Stimulated activated CD4-positive, alpha-beta T cell treated with anti-CD3 and anti-CD28 coated beads, Interleukin-1b, Interleukin-23, amount 100 ng/mL, for 4 hours (primary cell): ENCODE measurements around the gene ERBB2.
"Not testable (repeated sequence)": the region's sequence is repeated elsewhere in the genome, so short reads cannot be mapped to it uniquely, and the experiment has no call there.

ENCODE experiments used
- DNase-seq, 2 donors: peaks; one replicate each; pipeline ENCODE4 v3.0.0-alpha.2; 2020; ENCODE audit warnings: low read depth in 2 of 2

The ERBB2 gene

DNA sequence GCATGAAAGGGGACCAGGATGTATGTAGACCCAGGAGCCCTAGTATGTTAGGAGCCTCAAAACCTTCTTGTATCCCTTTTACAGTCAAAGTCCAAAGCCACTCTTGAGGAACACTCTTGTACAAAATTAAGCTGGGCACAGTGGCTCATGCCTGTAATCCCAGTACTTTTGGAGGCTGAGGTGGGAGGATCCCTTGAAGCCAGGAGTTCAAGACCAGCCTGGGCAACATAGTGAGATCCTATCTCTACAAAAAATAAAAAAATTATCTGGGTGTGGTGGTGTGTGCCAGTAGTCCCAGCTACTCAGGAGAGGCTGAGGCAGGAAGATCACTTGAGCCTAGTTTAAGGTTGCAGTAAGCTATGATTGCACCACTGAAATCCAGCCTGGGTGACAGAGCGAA, 26.1 kb downstream of the ERBB2 start:
- not testable (repeated sequence) for DNase-seq

DNA sequence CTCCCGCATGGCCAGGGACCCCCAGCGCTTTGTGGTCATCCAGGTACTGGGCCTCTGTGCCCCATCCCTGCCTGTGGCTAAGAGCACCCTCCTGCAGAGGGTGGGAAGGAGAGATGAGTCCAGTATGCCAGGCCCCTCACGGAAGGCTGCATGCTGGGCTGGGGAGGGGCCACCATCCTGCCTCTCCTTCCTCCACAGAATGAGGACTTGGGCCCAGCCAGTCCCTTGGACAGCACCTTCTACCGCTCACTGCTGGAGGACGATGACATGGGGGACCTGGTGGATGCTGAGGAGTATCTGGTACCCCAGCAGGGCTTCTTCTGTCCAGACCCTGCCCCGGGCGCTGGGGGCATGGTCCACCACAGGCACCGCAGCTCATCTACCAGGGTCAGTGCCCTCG, 26.8 kb downstream of the ERBB2 start:
- DNase-seq, result no peak

DNA sequence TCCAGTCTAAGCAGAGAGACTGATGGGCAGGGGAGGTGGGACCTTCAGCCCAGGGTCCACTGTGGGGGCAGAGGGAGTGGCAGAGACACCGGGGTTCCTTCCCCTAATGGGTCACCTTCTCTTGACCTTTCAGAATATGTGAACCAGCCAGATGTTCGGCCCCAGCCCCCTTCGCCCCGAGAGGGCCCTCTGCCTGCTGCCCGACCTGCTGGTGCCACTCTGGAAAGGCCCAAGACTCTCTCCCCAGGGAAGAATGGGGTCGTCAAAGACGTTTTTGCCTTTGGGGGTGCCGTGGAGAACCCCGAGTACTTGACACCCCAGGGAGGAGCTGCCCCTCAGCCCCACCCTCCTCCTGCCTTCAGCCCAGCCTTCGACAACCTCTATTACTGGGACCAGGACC, 27.7 kb downstream of the ERBB2 start:
- DNase-seq, result no peak

DNA sequence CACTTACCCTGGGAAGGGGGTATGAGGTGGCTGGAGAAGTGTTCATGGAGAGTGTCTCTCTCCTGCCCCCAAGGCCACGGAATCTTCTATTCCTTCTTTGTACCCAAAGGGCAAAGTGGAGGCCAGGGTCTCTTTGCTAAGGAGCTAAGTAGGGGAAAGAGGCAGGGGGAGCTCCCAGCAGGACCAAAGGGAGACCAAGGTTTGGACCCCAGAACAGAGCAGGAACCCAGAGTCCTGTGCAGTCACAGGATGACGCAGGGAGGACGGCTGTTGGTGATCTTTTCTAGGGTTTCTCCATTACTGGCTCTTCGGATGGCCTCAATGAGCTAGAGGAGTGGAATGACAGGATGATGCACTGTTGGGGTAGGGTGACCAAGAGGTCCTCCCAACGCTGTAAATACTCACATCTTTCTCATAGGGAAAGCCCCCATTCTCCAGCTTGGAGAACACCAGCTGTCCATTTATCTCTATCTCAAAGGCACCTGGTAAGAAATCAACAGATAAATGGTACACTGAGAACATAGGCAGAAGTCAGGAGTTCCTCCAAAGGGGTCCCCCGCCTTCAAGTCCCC, 29.5 kb downstream of the ERBB2 start:
- DNase-seq, result no peak

DNA sequence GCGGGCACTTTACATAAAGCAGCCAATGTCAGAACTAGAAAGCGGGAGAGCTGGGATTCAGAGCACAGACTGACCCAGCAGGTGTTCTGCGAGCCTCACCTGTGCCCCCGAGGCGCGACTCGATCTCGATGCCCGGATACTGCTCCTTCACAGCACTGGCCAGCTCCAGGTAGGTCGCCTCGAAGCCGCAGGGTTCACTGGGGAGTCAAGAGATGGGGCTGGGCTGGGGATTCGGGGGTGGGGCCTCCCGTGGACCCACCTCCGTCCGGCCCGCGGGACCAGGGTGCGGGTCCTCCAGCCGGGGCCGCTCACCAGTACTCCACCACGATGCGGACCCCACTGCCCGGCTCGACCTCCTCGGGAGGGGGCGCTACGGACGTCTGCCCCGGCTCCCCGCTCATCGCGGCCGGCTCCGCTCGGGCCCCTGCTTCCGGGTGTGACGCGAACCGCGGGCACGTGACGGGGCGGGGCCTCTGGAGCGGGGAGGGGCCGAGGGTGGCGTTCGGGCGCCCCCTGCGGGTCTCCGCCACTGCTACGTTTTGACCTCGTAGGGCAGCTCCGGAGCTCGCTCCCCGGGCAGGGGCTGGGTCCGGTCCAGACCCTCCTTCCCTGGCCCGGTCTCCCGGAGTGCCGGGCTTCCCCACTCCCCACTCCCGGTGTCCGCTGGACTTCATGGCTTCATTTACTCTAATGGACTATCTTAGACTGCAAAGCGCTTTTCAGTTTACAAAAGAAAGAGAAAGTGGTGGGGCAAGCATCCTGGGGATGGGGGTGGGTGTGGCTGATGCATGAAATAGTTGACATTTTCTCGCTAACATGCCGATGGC, 30.4 kb downstream of the ERBB2 start, which contains the start of gene MIEN1:
MIEN1 (minus strand) TSS at position 438 of the 827 bp plus-strand sequence; CDS start at position 401, 37 bp downstream.
- DNase-seq, result peak; percentile 93 to 96

DNA sequence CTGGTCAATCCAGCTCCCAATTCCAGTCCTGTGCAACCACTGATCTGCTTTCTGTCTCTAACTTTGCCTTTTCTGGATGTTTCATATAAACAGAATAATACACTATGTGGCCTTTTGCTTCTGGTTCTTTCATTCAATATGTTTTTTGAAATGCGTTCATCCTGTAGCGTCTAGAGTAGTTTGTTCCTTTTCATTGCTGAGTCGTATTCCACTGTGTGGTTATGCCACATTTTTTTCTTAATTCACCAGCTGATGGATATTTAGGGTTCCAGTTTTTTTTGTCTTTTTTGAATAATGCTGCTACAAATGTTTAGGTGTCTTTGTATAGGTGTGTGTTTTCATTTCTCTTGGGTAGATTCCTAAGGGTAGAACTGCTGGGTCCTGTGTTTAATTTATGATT, 32.7 kb downstream of the ERBB2 start:
- DNase-seq, result no peak

DNA sequence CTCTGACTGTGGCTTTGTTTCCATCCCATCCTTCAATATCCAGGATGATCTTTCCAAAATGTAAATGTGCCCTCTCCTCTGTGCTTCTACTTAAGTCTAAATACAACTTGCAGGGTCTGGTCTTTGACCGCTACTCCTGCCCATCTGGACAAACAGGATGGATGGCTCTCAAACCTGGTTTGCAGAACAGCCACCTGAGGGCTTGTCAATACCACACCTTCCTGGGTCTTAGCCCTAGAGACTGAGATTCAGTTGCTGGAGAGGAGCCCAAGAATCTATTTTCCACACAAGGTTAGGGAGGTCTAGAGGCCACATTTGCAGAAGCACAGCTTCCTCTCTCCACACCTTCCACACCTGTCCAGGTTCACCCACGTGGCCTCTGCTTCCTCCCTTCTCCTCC, 36.0 kb downstream of the ERBB2 start:
- DNase-seq, result no peak

DNA sequence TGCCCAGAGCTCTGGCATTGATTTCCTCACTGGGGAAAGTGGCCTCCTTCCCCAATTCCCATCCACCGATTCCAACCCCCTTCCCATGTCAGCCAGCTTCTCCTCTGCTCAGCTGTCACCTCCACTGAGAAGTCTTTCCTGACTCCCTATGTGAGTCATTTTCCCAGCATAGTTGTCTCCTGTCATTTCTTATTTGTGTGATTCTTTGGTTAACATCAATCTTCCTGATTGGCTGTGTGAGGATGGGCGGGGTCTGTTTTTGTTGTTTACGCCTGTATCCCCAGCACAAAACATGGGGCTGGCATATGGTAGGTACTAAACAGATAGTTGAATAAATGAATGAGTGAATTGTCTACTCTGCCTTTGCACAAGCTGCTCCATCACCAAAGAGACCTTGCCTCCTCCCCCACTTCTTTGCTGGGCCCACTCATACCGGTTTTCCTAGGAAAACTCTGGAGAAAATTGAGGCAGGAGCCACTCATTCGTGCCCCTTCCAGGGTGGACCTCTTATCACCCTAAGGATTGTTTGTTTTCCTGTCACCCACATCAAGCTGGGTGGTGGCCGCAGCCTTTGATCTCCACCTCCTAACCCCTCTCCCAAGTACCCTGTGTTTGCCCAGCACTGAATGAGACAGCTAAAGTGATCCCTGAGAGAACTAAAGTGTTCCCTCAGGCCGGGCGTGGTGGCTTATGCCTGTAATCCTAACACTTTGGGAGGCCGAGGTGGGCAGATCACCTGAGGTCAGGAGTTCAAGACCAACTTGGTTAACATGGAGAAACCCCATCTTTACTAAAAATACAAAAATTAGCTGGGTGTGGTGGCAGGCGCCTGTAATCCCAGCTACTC, 36.7 kb downstream of the ERBB2 start:
- DNase-seq, result no peak

DNA sequence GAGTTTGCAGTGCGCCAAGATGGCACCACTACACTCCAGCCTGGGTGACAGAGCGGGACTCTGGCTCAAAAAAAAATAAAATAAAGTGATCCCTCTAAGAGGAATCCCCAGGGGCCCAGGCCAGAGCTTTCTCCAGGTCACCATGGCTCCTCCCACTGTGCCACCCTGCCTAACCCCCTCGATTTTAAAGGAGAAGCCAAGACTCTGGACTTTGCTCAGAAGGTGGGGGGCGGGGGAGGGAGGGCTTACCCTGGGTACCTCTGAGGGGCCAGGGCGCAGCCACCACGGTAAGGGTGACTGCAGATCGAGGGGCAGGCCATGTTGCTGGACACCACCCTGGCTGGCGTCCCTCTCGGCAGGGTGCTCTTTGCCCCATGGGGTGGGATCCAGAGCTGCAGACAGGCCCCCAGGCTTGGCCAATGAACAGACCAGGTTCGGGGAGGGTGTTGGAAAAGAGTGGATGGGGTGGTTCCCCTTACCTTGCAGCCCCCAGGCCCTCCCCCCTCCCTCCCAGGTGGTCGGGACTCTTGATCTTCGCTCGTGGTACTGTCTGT, 37.4 kb downstream of the ERBB2 start:
- DNase-seq, result no peak

DNA sequence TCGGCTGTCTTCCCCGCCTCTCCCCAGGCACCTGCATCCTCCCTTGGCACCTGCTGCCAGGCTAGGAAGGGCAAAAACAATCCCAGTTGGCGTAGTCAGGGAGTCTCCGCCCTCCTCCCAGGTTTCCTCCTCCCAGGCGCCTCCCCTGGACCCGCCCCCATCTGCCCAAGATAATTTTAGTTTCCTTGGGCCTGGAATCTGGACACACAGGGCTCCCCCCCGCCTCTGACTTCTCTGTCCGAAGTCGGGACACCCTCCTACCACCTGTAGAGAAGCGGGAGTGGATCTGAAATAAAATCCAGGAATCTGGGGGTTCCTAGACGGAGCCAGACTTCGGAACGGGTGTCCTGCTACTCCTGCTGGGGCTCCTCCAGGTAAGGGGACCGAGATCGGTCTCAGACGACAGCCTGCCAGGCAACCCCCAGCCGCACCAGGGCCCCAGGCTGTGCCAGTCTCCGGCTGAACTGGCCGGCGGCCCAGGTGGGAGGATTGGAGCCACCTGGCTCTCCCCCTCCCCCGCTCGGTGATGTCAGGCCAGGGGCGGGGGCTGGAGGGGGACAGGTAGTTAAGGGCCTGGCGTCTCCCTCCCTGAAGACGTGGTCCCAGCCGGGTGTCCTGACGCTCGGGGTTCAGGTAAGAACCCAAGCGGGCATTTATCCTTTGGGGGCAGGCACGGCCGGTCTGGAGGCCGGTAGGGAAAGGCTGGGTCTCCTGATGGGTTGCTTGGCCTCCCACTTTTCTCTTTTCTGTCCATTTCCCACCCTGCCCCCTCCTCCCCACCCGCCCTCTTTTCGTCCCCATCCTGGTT, 38.1 kb downstream of the ERBB2 start, which contains the start of gene GRB7:
GRB7 (plus strand) TSS at position 179 of the 808 bp plus-strand sequence. CDS start 4,364 bp downstream, outside the sequence.
- no peak for DNase-seq

DNA sequence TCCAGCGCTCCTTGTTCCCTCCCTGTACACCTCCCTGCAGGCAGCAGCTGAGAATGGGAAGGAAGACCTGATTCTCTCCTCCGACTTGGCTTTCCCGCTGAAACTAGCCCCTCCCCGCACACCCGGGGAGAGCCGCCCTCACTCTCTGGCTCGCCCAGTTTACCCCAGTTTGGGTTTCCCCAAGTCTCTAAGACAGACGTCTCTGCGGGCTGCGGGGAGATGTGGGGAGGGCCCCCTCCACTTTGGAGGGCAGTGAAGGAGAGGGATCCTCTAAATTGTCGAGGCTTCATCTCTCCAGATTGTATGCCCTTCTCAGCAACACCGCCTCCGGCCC, 38.7 kb downstream of the ERBB2 start:
- peak; percentile 31 for DNase-seq

DNA sequence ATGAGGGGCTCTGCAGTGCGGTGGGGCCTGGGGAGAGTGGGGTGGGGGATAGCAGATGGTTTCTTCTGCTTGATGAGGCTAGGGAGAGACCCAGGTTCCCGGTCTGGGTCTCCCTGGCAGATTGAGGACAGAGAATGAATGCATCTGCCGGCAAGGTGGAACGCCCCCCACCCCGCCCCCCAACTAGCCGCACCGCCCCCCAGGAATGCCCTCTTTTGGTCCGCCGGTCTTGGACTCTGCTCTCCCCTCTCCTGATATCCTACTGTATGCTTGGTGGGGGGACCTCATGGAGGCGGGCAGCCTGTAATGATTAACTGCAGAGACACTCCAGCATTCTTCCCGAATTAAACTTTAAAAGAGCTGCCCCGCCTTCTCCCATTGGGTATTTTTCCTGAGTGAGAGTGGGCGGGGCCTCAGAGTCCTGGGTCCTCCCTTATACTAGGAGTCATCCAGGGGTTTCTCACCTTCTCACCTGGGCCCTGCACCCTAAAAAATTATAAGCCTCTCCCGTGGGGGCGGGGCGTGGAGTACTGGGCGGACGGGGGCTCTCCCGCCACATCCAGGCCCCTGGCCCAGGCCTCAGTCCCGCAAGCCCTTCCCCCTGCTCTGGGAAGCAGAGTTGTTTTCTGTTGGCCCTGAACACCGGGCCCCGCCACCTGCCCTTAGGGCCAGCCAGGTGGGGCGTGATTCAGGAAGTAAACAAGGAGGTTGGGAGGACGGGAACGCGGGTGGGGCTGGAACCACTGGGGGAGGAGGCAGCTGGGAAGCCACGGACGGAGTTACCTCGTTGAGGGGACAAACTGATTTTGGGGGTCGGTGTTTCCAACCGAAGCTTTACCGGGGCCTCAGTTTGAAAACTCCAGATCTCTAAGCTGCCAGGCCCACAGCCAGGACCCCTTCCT, 39.4 kb downstream of the ERBB2 start:
- no peak for DNase-seq

DNA sequence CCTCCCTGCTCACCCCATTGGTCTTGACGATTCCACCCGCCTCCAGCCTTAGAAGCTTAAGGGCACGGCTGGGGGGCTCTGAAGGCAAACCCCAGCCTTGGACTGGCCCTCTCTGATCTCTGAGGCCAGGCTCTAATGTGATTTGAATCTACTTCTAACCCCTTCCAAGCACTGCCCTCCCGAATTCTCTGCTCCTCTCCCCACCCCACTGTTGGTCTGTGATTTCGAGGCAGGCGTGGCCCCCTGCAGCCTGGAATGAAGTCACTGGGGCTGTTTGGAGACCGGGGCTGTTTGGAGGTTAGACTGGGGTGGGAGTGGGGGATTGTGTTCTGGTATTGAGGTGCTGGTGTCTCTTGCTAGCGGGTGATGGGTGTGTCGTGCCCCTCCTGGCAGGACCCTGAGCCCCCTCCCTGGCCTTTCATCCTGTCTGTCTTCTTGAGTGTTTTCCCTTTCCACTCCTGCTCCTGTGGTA, 40.1 kb downstream of the ERBB2 start:
- no peak for DNase-seq

DNA sequence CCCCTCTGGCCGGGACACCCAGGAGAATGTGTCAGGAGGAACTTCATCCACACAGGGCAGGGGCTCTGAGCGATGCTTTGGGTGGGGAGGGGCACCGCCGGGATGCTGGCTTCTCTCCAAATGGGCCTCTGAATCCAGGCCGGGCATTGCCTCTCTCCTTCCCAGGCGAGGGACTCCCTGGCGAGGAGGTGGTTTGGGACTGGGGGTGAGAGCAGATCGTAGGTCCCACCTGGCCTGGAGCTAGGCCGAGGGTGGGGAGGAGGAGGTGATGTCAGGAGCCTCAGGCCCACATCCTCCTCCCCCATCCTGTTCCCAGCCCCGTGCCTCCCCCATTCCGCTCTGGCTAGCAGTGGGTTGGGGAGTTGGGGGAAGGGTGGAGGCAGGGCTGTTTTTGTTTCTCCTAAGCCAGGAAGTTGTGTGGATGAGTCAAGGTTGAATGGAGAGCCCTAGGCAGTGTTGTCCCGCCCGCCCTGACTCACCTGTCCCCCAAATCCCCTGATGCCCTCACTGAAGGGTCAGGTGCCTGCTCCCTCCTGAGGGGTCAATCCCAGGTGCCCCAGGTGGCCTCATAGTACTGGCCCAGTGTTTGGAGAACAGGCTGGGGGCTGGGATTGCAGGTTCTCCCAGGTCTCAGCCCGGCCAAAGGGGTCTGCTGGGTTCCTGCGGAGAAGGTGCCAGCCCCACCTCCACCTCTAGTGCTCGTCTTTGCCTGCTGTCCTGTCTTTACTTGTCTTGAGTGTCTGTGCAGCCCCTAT, 40.7 kb downstream of the ERBB2 start:
- DNase-seq, result no peak

DNA sequence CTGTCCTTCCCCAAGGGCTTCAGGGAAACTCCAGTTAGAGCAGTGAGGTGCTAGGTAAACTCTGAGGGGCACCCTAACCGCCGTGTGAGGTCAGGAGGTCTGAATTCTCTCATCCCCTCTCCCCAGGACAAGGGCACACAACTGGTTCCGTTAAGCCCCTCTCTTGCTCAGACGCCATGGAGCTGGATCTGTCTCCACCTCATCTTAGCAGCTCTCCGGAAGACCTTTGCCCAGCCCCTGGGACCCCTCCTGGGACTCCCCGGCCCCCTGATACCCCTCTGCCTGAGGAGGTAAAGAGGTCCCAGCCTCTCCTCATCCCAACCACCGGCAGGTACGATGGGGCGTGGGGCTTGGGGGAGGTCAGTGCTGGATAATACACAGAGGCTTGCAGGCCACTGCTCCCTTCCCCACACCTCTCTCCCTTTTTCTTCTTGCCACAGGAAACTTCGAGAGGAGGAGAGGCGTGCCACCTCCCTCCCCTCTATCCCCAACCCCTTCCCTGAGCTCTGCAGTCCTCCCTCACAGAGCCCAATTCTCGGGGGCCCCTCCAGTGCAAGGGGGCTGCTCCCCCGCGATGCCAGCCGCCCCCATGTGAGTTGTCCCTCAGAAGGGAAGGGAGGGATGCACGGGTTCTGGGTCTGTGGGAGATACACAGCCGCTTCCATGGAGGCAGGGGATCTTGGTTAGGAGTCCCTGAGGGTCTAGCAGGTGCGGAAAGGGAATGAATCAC, 42.4 kb downstream of the ERBB2 start:
- DNase-seq, result no peak

DNA sequence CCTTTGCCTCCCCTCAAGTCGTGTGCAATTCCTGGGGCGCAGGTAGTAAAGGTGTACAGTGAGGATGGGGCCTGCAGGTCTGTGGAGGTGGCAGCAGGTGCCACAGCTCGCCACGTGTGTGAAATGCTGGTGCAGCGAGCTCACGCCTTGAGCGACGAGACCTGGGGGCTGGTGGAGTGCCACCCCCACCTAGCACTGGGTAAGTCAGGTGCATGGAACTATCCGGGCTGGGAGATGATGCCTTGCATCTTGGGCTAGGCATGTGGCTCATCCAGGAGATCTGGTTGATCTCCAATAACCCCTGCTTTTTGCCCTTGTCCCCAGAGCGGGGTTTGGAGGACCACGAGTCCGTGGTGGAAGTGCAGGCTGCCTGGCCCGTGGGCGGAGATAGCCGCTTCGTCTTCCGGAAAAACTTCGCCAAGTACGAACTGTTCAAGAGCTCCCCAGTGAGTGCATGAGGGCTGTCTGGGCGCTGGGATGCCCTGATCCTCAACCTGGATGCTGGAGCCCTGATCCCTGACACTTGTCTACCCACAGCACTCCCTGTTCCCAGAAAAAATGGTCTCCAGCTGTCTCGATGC, 43.1 kb downstream of the ERBB2 start:
- DNase-seq, result no peak

DNA sequence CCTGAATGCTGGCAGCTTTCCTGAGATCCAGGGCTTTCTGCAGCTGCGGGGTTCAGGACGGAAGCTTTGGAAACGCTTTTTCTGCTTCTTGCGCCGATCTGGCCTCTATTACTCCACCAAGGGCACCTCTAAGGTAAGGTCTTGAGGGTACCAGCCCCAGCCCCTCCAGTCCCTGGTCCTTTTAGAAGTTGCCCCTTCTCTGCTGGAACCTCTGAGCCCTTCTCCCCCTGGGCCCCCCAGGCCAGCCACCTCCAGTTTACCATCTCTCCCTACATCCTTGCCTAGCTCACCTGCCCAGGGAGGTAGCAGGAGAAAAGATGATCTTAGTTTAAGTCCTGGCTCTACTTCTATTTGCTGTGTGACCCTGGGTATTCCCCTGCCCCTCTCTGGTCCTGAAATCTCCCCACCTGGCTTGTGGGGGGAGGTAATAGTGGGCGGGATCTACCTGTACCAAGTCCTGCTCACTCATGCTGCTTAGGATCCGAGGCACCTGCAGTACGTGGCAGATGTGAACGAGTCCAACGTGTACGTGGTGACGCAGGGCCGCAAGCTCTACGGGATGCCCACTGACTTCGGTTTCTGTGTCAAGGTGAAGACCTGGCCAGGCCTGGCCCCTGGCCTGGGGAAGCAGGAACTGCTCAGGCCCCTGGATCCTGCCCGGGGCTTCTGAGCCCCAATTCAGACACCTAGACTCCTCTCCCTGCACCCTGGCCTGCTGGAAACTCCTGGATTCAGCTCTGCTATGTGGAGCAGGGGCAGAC, 44.4 kb downstream of the ERBB2 start:
- no peak for DNase-seq

DNA sequence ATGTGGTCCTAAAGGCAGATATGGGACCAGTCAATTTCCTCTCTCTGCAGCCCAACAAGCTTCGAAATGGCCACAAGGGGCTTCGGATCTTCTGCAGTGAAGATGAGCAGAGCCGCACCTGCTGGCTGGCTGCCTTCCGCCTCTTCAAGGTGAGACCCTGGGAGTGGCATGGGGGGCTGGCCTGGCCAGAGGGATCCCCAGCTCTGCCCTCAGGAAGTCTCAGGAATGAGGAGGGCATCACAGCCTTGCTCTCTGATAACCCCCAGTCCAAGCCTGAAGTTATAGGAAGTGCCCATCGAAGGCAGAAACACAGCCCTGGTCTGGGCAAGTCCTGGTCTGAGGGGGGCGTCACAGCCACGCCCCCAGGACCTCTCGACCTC, 45.0 kb downstream of the ERBB2 start:
- DNase-seq, result no peak
